HepG2 (cell line): Measurements from ENCODE around the gene PFDN2. TPM values are rescaled to one million over a fixed set of nuclear protein-coding genes. Genes with fewer than 3 reads are reported as not detected.

ENCODE experiments used
- BORCS8-MEF2B ChIP-seq: sonication (generic); formaldehyde crosslinking; IDR thresholded peaks from 2 replicates; pipeline ENCODE4 v1.8.0; 2022; ENCODE audit warnings: mild to moderate bottlenecking, missing genetic modification reagents
- CBFB ChIP-seq: sonication (generic); formaldehyde crosslinking; IDR thresholded peaks from 2 replicates; pipeline ENCODE4 v1.4.0; 2020; ENCODE audit warnings: missing genetic modification reagents
- CHD4 ChIP-seq: fragments of 200-600 bp; sonication (generic); IDR thresholded peaks from 2 replicates; pipeline ENCODE4 v1.7.0; 2017; ENCODE audit warnings: mild to moderate bottlenecking, low read length, borderline replicate concordance
- DRAP1 ChIP-seq: IDR thresholded peaks from 2 replicates; pipeline ENCODE4 v1.6.1; 2016; ENCODE audit warnings: missing genetic modification reagents, missing compliant biosample characterization
- FOXM1 ChIP-seq: sonication (generic); formaldehyde crosslinking; IDR thresholded peaks from 2 replicates; pipeline ENCODE4 v1.5.0; 2020; ENCODE audit warnings: missing genetic modification reagents
- KAT2B ChIP-seq: fragments of 150-350 bp; IDR thresholded peaks from 2 replicates; pipeline ENCODE4 v1.6.1; 2014; ENCODE audit warnings: low read depth, low read length, borderline replicate concordance
- NFIB ChIP-seq: sonication (generic); formaldehyde crosslinking; IDR thresholded peaks from 2 replicates; pipeline ENCODE4 v1.9.0; 2021; ENCODE audit warnings: missing genetic modification reagents, mild to moderate bottlenecking, borderline replicate concordance
- RXRA ChIP-seq: sonication (generic); formaldehyde crosslinking; IDR thresholded peaks from 2 replicates; pipeline ENCODE4 v1.5.1; 2020; ENCODE audit warnings: missing genetic modification reagents
- SMC3 ChIP-seq: IDR thresholded peaks from 2 replicates; pipeline ENCODE4 v1.6.1; 2011; ENCODE audit warnings: low read length, improper control_type of control experiment
- SP5 ChIP-seq: IDR thresholded peaks from 2 replicates; pipeline ENCODE4 v1.6.1; 2016; ENCODE audit warnings: low read depth, borderline replicate concordance
- TERF1 ChIP-seq: sonication (generic); formaldehyde crosslinking; IDR thresholded peaks from 2 replicates; pipeline ENCODE4 v1.8.0; 2022; ENCODE audit warnings: mild to moderate bottlenecking, missing genetic modification reagents, moderate library complexity
- YY1 ChIP-seq: IDR thresholded peaks from 2 replicates; pipeline ENCODE4 v1.6.1; 2011; ENCODE audit warnings: low read length, low read depth, moderate library complexity, mild to moderate bottlenecking; ENCODE audit not compliant: insufficient read depth, insufficient replicate concordance
- ZNF136 ChIP-seq: sonication (generic); formaldehyde crosslinking; IDR thresholded peaks from 2 replicates; pipeline ENCODE4 v1.8.1; 2022; ENCODE audit warnings: low read depth, mild to moderate bottlenecking, moderate library complexity, missing genetic modification reagents
- ZNF543 ChIP-seq: sonication (generic); formaldehyde crosslinking; IDR thresholded peaks from 2 replicates; pipeline ENCODE4 v1.4.0; 2020; ENCODE audit warnings: mild to moderate bottlenecking, missing genetic modification reagents
- ZNF776 ChIP-seq: sonication (generic); formaldehyde crosslinking; IDR thresholded peaks from 2 replicates; pipeline ENCODE4 v1.4.0; 2020; ENCODE audit warnings: mild to moderate bottlenecking, missing genetic modification reagents
- ZSCAN20 ChIP-seq: sonication (generic); formaldehyde crosslinking; IDR thresholded peaks from 2 replicates; pipeline ENCODE4 v1.4.0; 2020; ENCODE audit warnings: missing genetic modification reagents, mild to moderate bottlenecking, borderline replicate concordance
- polyA plus RNA-seq, 8 experiments: library from polyadenylated mRNA; depleted of rRNA in 3 of 8; stranded (reverse) in 7 of 8; unstranded in 1 of 8; fragments of >200 nt; fragmentation: Illumina TruSeq in 4 of 8; extraction: Trizol in 4 of 8; gene quantifications; 2 replicates each; pipeline versions ENCODE4 v1.2.1 to v1.2.3, GENCODE V29; 2011 to 2016; ENCODE audit warnings: low read depth in 4 of 8, missing spikeins in 1 of 8, mixed read lengths in 1 of 8; ENCODE audit not compliant: insufficient read depth in 1 of 8
- total RNA-seq, 5 experiments: library from RNA; depleted of rRNA; stranded (reverse); fragments of >200 nt; fragmentation: Illumina TruSeq; extraction: Trizol; gene quantifications; 2 replicates each; pipeline ENCODE4 v1.2.3, GENCODE V29; 2016; ENCODE audit warnings: low read depth in 1 of 5
- TF ChIP-seq, protein P1 (sequence below): sonication (generic); formaldehyde crosslinking; IDR thresholded peaks from 2 replicates; pipeline ENCODE4 v1.5.0; 2020; ENCODE audit warnings: missing genetic modification reagents
- TF ChIP-seq, protein P2 (sequence below): sonication (generic); formaldehyde crosslinking; IDR thresholded peaks from 2 replicates; pipeline ENCODE4 v1.4.0; 2020; ENCODE audit warnings: missing genetic modification reagents, borderline replicate concordance
- TF ChIP-seq, protein P3 (sequence below): sonication (generic); formaldehyde crosslinking; IDR thresholded peaks from 2 replicates; pipeline ENCODE4 v1.8.0; 2022; ENCODE audit warnings: missing genetic modification reagents, mild to moderate bottlenecking, moderate library complexity, borderline replicate concordance
- TF ChIP-seq, protein P4 (sequence below): sonication (generic); formaldehyde crosslinking; conservative IDR thresholded peaks from 2 replicates; pipeline ENCODE4 v1.4.0; 2020; ENCODE audit warnings: missing genetic modification reagents

Gene PFDN2
- total and polyA plus RNA-seq, 2 of the 13 experiments (the other 11 are each of a cell fraction or from before 2014, with no cell fraction given) = 62.6 to 63.6 TPM

- TF ChIP-seq, protein P1, sequence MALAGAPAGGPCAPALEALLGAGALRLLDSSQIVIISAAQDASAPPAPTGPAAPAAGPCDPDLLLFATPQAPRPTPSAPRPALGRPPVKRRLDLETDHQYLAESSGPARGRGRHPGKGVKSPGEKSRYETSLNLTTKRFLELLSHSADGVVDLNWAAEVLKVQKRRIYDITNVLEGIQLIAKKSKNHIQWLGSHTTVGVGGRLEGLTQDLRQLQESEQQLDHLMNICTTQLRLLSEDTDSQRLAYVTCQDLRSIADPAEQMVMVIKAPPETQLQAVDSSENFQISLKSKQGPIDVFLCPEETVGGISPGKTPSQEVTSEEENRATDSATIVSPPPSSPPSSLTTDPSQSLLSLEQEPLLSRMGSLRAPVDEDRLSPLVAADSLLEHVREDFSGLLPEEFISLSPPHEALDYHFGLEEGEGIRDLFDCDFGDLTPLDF = peak; percentile 71; the same call in 1 of the 2 replicates
- TF ChIP-seq ZNF136 (CRISPR knock-in tag) = no peak
- TF ChIP-seq YY1 = peak; percentile 52
- TF ChIP-seq DRAP1 (CRISPR knock-in tag) = peak; percentile 73
- TF ChIP-seq RXRA (CRISPR knock-in tag) = no peak
- peak; percentile 70; the same call in 1 of the 2 replicates for TF ChIP-seq BORCS8-MEF2B (CRISPR knock-in tag)
- TF ChIP-seq ZNF543 (CRISPR knock-in tag) = 0 out of 2 replicates have a peak, but pooled peaks have one; percentile 55
- no peak for TF ChIP-seq CBFB
- TF ChIP-seq ZSCAN20 (CRISPR knock-in tag) = no peak; the same call in 1 of the 2 replicates
- no peak for TF ChIP-seq TERF1 (CRISPR knock-in tag)
- no peak for TF ChIP-seq FOXM1 (CRISPR knock-in tag)
- no peak for TF ChIP-seq CHD4
- TF ChIP-seq, protein P2, sequence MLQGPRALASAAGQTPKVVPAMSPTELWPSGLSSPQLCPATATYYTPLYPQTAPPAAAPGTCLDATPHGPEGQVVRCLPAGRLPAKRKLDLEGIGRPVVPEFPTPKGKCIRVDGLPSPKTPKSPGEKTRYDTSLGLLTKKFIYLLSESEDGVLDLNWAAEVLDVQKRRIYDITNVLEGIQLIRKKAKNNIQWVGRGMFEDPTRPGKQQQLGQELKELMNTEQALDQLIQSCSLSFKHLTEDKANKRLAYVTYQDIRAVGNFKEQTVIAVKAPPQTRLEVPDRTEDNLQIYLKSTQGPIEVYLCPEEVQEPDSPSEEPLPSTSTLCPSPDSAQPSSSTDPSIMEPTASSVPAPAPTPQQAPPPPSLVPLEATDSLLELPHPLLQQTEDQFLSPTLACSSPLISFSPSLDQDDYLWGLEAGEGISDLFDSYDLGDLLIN = no peak
- TF ChIP-seq NFIB = no peak
- no peak for TF ChIP-seq KAT2B
- TF ChIP-seq SP5 (CRISPR knock-in tag) = 0 out of 2 replicates have a peak, but pooled peaks have one; percentile 42
- TF ChIP-seq ZNF776 (CRISPR knock-in tag) = 0 out of 2 replicates have a peak, but pooled peaks have one; percentile 44
- TF ChIP-seq, protein P3, sequence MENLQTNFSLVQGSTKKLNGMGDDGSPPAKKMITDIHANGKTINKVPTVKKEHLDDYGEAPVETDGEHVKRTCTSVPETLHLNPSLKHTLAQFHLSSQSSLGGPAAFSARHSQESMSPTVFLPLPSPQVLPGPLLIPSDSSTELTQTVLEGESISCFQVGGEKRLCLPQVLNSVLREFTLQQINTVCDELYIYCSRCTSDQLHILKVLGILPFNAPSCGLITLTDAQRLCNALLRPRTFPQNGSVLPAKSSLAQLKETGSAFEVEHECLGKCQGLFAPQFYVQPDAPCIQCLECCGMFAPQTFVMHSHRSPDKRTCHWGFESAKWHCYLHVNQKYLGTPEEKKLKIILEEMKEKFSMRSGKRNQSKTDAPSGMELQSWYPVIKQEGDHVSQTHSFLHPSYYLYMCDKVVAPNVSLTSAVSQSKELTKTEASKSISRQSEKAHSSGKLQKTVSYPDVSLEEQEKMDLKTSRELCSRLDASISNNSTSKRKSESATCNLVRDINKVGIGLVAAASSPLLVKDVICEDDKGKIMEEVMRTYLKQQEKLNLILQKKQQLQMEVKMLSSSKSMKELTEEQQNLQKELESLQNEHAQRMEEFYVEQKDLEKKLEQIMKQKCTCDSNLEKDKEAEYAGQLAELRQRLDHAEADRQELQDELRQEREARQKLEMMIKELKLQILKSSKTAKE = no peak
- TF ChIP-seq, protein P4, sequence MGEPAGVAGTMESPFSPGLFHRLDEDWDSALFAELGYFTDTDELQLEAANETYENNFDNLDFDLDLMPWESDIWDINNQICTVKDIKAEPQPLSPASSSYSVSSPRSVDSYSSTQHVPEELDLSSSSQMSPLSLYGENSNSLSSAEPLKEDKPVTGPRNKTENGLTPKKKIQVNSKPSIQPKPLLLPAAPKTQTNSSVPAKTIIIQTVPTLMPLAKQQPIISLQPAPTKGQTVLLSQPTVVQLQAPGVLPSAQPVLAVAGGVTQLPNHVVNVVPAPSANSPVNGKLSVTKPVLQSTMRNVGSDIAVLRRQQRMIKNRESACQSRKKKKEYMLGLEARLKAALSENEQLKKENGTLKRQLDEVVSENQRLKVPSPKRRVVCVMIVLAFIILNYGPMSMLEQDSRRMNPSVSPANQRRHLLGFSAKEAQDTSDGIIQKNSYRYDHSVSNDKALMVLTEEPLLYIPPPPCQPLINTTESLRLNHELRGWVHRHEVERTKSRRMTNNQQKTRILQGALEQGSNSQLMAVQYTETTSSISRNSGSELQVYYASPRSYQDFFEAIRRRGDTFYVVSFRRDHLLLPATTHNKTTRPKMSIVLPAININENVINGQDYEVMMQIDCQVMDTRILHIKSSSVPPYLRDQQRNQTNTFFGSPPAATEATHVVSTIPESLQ (CRISPR knock-in tag) = no peak
- no peak for TF ChIP-seq SMC3
These were observed 48.2 kb upstream of the PFDN2 start, which contains the start of gene PPOX (continued) for GRCh38 chr1:161165742-161166668.
